Hepatocyte (in vitro differentiated cells): ENCODE data around the gene DBF4B. TPM values are rescaled to one million over a fixed set of nuclear protein-coding genes. Genes with fewer than 3 reads are reported as not detected.

Source experiments
- DNase-seq: peaks from one replicate; pipeline ENCODE4 v3.0.0-alpha.2; 2016; ENCODE audit warnings: low spot score
- H2AFZ ChIP-seq: fragments of 200-600 bp; sonication (generic); 2 replicates; pipeline ENCODE4 v1.6.0; 2016; ENCODE audit warnings: antibody characterized with exemption, mild to moderate bottlenecking
- H3K27ac ChIP-seq: fragments of 200-600 bp; sonication (generic); 2 replicates; pipeline ENCODE4 v1.5.1; 2016; ENCODE audit warnings: mild to moderate bottlenecking
- H3K27me3 ChIP-seq: fragments of 200-600 bp; sonication (generic); 2 replicates; pipeline ENCODE4 v1.6.1; 2016
- H3K36me3 ChIP-seq: fragments of 200-600 bp; sonication (generic); replicated peaks from 2 replicates; pipeline ENCODE4 v1.5.1; 2016; ENCODE audit warnings: low read depth; ENCODE audit not compliant: insufficient read depth
- H3K4me1 ChIP-seq: fragments of 200-600 bp; sonication (generic); 2 replicates; pipeline ENCODE4 v1.5.1; 2016; ENCODE audit warnings: mild to moderate bottlenecking, moderate library complexity; ENCODE audit not compliant: insufficient read depth
- H3K4me2 ChIP-seq: fragments of 200-600 bp; sonication (generic); 2 replicates; pipeline ENCODE4 v1.6.0; 2016
- H3K4me3 ChIP-seq: fragments of 200-600 bp; sonication (generic); 2 replicates; pipeline ENCODE4 v1.5.1; 2016; ENCODE audit warnings: mild to moderate bottlenecking
- H3K79me2 ChIP-seq: fragments of 200-600 bp; sonication (generic); 2 replicates; pipeline ENCODE4 v1.6.0; 2017; ENCODE audit warnings: mild to moderate bottlenecking
- H3K9me2 ChIP-seq: fragments of 200-600 bp; sonication (generic); replicated peaks from 2 replicates; pipeline ENCODE4 v1.6.0; 2017; ENCODE audit warnings: mild to moderate bottlenecking; ENCODE audit not compliant: insufficient read depth
- H3K9me3 ChIP-seq: fragments of 200-600 bp; sonication (generic); 2 replicates; pipeline ENCODE4 v1.5.1; 2016; ENCODE audit warnings: low read depth, mild to moderate bottlenecking
- H4K20me1 ChIP-seq: fragments of 200-600 bp; sonication (generic); 2 replicates; pipeline ENCODE4 v1.6.0; 2016; ENCODE audit warnings: mild to moderate bottlenecking; ENCODE audit not compliant: insufficient read depth, poor library complexity, severe bottlenecking
- EZH2 ChIP-seq: fragments of 200-600 bp; sonication (generic); IDR thresholded peaks from 2 replicates; pipeline ENCODE4 v1.6.1; 2016; ENCODE audit warnings: antibody characterized with exemption, mild to moderate bottlenecking, borderline replicate concordance
- EZH2phosphoT487 ChIP-seq: fragments of 200-600 bp; sonication (generic); IDR thresholded peaks from one replicate; pipeline ENCODE4 v1.6.1; 2018; ENCODE audit warnings: antibody characterized with exemption, mild to moderate bottlenecking, low read depth, moderate library complexity; ENCODE audit not compliant: unreplicated experiment, severe bottlenecking
- WGBS: methylation state at CpG from one replicate; pipeline ENCODE4 v1.1.6; 2016; ENCODE audit warnings: low lambda C conversion rate; ENCODE audit errors: missing lambda C conversion rate; 5-methylcytosine and 5-hydroxymethylcytosine counted together
- polyA plus RNA-seq: library from polyadenylated mRNA; unstranded; fragments of >200 nt; fragmentation: Nextera tagmentation; extraction: Ambion mirVana; gene quantifications from 2 replicates; pipeline ENCODE4 v1.2.1, GENCODE V29; 2016
- total RNA-seq: library from RNA; depleted of rRNA; stranded (reverse); fragments of >200 nt; gene quantifications from 2 replicates; pipeline ENCODE4 v1.2.3, GENCODE V29; 2014
- TF ChIP-seq, protein P1 (sequence below): fragments of 200-600 bp; sonication (generic); IDR thresholded peaks from 2 replicates; pipeline ENCODE4 v1.5.1; 2016; ENCODE audit warnings: antibody characterized with exemption, mild to moderate bottlenecking; ENCODE audit not compliant: poor library complexity

Gene DBF4B
- total and polyA plus RNA-seq, 2 experiments from 2014 or later: 3.4 to 4.1 TPM

DNA sequence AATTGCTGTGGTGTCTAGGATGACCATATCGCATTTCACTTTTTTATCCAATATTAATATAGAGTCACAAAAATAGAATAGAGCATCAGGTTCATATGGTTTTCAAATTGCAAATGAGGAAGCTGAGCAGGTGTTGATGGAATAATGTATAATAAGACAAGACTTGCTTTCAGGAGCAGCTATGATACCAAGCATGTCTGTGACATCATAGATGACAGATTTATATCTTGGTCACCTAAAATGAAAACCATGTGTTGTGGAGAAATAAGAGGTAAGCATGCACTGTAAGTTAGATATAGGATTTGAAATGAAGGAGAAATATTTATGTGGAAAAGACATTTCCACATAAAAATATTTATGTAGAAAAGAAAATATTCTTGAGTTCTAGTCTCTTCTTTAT, 43.6 kb upstream of the DBF4B start:
- Histone ChIP-seq H3K4me1 (no peaks in the 10 kb centered on the region), H3K9me2 (no peaks in the 10 kb centered on the region), H2AFZ (no peak overlapping the region), H3K27ac (no peak overlapping the region), H4K20me1 (no peaks in the 10 kb centered on the region), H3K4me3 (no peak overlapping the region), H3K36me3 (no peaks in the 10 kb centered on the region), H3K9me3 (no peaks in the 10 kb centered on the region), H3K27me3 (no peaks in the 10 kb centered on the region), H3K79me2 (no peaks in the 10 kb centered on the region), H3K4me2 (no peak overlapping the region)
- 92% methylated on average over 1 of the region's 1 CpG for WGBS
- no peak for DNase-seq
- TF ChIP-seq EZH2phosphoT487 (no peak), EZH2 (no peak)
- TF ChIP-seq, protein P1, sequence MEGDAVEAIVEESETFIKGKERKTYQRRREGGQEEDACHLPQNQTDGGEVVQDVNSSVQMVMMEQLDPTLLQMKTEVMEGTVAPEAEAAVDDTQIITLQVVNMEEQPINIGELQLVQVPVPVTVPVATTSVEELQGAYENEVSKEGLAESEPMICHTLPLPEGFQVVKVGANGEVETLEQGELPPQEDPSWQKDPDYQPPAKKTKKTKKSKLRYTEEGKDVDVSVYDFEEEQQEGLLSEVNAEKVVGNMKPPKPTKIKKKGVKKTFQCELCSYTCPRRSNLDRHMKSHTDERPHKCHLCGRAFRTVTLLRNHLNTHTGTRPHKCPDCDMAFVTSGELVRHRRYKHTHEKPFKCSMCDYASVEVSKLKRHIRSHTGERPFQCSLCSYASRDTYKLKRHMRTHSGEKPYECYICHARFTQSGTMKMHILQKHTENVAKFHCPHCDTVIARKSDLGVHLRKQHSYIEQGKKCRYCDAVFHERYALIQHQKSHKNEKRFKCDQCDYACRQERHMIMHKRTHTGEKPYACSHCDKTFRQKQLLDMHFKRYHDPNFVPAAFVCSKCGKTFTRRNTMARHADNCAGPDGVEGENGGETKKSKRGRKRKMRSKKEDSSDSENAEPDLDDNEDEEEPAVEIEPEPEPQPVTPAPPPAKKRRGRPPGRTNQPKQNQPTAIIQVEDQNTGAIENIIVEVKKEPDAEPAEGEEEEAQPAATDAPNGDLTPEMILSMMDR: no peak

DNA sequence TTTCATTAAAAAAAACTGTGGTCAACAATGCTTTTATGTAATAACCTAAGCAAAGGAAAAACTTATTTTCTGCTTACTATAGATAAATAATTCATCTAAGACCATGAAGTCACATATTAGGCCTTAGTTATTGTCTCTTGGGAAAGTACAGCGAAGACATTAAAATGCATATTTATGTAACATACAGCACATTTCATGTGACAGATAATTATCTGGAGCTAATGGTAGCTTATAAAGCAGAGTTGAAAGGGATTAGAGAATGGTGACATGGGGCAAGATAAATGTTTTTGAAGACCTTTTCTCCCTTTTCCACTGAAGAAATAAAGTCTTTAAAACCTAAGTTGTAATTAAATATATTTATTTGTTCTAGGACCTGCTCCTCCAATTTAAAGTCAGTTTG, 42.5 kb upstream of the DBF4B start:
- Histone ChIP-seq H3K27me3 (no peaks in the 10 kb centered on the region), H4K20me1 (no peaks in the 10 kb centered on the region), H3K36me3 (no peaks in the 10 kb centered on the region), H3K79me2 (no peaks in the 10 kb centered on the region), H3K4me3 (no peak overlapping the region), H3K9me2 (no peaks in the 10 kb centered on the region), H3K4me1 (no peaks in the 10 kb centered on the region), H2AFZ (no peak overlapping the region), H3K4me2 (no peak overlapping the region), H3K9me3 (no peaks in the 10 kb centered on the region), H3K27ac (no peak overlapping the region)
- TF ChIP-seq EZH2phosphoT487: no peak
- 88% methylated on average over 1 of the region's 1 CpG for WGBS
- no peak for DNase-seq

DNA sequence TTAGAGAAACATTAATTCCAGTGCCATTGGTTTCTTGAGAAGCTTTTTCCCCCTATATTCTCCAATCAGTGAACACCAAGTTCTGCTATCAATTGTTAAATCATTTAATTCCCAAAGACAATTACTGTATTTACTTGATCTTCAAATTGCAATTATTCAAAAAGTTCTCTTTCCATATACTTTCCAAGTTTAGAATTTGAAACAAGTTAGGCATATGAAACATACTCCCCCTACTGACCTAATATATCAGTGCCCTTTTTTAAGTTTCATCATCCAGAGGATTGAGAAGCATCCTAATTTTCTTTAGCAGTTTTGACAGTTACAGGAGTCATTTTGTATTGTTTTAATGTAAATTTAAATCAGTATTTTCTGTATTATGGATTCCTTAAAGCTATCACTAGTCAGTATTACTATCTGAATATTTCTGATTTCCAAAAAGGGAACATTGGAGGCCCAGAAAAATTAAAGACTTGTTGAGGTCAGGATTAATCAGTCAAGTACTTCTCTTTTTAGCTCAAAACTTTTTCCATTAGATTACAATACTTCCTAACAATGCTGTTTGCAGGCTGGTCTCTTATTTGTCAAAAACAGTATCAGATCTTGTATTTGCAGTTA, 35.9 kb upstream of the DBF4B start:
- Histone ChIP-seq H3K4me3 (no peak overlapping the region), H3K9me2 (no peaks in the 10 kb centered on the region), H2AFZ (no peak overlapping the region), H3K4me2 (no peak overlapping the region), H3K36me3 (no peaks in the 10 kb centered on the region), H3K4me1 (no peaks in the 10 kb centered on the region), H4K20me1 (no peaks in the 10 kb centered on the region), H3K27me3 (no peaks in the 10 kb centered on the region), H3K9me3 (no peaks in the 10 kb centered on the region), H3K27ac (no peak overlapping the region), H3K79me2 (no peaks in the 10 kb centered on the region)
- TF ChIP-seq EZH2: no peak
- TF ChIP-seq, protein P1: peak; percentile 54
- TF ChIP-seq EZH2phosphoT487: no peak
- peak; percentile 8 for DNase-seq

DNA sequence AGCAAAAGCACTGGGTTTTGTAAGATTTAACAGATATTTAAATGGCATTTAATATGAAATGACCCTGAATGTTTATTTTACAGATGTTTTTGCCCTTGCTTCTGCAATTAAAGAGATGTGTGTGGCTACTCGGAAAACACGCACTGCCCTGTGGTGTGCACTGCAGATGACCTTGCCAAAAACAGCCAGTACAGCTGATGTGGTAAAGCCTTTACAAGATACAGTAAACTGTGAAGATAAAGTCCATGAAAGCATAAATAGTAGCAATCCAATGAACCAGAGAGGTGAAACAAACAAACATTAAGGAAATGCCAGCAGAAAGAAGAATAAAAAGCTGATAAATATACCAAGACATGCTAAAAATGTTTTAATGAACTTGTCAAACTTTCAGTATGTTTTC, 34.6 kb upstream of the DBF4B start:
- WGBS: 63% methylated on average over 2 of the region's 2 CpGs
- H3K36me3 ChIP-seq: no peaks in the 10 kb centered on the region

More for the DNA sequence above, 34.6 kb upstream of the DBF4B start:
- DNase-seq: no peak
- Histone ChIP-seq H3K9me3 (no peaks in the 10 kb centered on the region), H3K4me1 (no peaks in the 10 kb centered on the region), H3K4me2 (no peak overlapping the region), H4K20me1 (no peaks in the 10 kb centered on the region), H3K4me3 (no peak overlapping the region), H3K79me2 (no peaks in the 10 kb centered on the region), H2AFZ (no peak overlapping the region), H3K27ac (no peak overlapping the region), H3K9me2 (no peaks in the 10 kb centered on the region), H3K27me3 (no peaks in the 10 kb centered on the region)
- TF ChIP-seq, protein P1: no peak
- no peak for TF ChIP-seq EZH2phosphoT487
- TF ChIP-seq EZH2: no peak
